Measurements from ENCODE around the gene PSKH1.
"Not testable (repeated sequence)": the region's sequence is repeated elsewhere in the genome, so short reads cannot be mapped to it uniquely, and the experiment has no call there.

PSKH1 gene

DNA sequence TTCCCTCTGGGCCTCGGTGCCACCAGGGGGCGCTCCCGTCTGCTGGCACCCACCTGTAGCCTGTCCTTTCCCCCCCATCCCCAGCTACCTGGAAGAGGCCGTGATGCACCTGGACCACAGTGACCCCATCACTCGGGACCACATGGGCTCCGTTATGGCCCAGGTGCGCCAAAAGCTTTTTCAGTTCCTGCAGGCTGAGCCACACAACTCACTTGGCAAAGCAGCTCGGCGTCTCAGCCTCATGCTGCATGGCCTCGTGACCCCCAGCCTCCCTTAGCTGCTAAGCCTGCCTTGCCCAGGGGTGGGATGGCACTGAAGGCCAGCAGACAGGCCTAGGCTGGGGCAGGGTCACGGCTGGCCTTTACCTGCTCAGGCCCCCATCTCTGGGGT lies 9.2 kb upstream of the PSKH1 start:
- DNase-seq, result peak in 9 of 10 donors; percentile 49 to 95 (median 62)
- intact Hi-C loops (cut with DNase I), result loop anchor here (1.0 to 2.0 kb wide), 2 partner anchors 45 to 156 kb away; no protein-coding TSS in a partner anchor

DNA sequence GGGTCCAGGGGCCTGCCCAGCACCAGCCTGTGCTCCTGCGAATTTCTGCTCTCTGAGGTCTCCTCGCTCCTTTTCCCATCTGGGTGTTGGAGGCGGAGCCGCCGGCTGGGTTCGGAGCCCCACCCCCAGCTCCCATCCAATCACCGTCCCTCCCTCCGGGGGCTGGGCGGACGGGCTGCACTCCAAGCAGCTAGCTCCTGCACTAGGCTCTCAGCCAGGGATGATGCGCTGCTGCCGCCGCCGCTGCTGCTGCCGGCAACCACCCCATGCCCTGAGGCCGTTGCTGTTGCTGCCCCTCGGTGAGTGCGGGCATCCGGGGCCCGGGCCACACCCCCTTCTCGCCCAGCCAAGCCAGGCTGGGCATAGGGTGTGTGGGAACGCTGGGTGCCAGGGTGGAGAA lies 8.4 kb upstream of the PSKH1 start, which contains the start of gene NRN1L:
TSS of gene NRN1L (plus strand) at position 202 of the 400 bp plus-strand sequence. CDS start at position 221, 19 bp downstream.
- DNase-seq, result peak; percentile 87 to 99 (median 95)
- intact Hi-C loops (cut with DNase I), result no loop called here

DNA sequence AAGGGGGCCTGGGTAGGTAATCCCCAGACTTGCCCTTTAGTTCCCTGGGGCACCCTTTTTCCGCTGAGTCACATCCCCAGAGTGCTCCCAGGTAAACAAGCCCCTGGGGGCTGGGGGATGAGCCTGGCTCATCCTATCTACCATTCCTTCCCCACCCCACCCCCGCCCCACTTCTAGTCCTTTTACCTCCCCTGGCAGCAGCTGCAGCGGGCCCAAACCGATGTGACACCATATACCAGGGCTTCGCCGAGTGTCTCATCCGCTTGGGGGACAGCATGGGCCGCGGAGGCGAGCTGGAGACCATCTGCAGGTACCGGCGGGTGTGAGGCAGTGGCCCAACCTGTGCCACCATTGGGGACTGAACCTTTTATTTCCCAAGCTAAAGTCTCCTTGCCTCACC lies 7.5 kb upstream of the PSKH1 start:
- intact Hi-C loops (cut with DNase I), result no loop called here
- peak in 2 of 10 donors; percentile 51 to 82 for DNase-seq

DNA sequence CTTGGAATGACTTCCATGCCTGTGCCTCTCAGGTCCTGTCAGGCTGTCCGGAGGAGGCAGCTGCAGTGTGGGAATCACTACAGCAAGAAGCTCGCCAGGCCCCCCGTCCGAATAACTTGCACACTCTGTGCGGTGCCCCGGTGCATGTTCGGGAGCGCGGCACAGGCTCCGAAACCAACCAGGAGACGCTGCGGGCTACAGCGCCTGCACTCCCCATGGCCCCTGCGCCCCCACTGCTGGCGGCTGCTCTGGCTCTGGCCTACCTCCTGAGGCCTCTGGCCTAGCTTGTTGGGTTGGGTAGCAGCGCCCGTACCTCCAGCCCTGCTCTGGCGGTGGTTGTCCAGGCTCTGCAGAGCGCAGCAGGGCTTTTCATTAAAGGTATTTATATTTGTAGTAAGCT lies 7.1 kb upstream of the PSKH1 start:
- intact Hi-C loops (cut with DNase I), result no loop called here
- peak in 1 of 10 donors; percentile 80 for DNase-seq

DNA sequence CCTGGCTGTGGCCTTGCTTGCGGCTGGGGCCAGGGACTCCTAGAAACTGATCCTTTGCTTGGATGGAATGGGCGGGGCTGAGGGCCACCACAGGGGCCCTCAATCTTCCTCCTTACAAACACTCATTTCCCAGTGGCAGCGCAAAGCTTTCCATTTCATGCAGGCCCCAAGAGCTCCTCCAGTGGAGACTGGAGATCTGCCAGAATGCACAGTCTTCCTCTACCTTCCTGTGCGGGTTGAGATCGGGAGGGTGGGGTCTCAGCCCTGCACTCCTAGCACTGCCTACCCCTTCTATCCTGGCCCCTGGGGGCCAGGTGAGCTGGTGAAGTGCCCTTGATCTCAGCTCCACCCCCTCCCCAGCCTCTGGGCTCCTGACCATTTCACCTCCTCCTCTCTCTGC lies 6.7 kb upstream of the PSKH1 start:
- DNase-seq, result no peak
- intact Hi-C loops (cut with DNase I), result no loop called here

DNA sequence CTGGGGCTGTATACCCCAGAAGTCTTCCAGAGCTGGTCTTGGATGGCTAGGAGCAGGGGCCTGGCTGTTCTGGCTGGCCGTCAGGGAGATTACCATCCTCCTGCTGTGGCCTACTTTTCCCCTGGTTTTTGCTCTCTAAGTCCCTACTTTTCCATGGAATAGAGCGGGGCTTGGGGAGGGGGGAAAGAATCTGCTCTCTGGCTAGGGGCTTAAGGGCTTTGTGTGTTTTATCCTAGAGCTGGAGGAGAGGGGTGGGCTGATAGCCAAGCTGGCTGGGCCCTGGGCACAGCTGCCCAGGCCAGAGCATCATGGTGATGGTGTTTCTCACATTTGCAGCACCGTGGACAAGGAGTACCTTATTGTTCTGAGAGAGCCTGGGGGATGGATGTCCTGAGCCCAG lies 4.7 kb upstream of the PSKH1 start:
- intact Hi-C loops (cut with DNase I), result no loop called here
- no peak for DNase-seq

DNA sequence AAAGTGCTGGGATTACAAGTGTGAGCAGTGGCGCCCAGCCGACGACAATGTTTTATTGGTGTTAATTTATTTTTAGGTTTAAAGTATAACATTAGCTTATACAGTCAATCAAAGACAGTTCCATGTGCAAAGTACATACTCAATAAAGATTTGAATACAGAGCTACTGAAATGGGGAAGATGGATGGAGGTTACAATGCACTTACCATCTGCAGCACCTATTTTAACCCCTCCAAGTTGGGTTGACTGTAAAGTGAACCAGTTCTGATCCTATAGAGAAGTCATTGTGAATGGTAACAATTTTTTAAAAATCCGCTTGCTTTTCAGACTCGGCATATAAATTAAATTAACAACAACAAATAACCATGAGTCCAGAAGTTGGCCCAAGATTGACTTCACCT lies 679 bp upstream of the PSKH1 start:
- intact Hi-C loops (cut with DNase I), result loop anchor here (10.0 kb wide), 1 partner anchor 48 kb away; the partner anchor contains the start of genes CENPT, NUTF2 and THAP11

DNA sequence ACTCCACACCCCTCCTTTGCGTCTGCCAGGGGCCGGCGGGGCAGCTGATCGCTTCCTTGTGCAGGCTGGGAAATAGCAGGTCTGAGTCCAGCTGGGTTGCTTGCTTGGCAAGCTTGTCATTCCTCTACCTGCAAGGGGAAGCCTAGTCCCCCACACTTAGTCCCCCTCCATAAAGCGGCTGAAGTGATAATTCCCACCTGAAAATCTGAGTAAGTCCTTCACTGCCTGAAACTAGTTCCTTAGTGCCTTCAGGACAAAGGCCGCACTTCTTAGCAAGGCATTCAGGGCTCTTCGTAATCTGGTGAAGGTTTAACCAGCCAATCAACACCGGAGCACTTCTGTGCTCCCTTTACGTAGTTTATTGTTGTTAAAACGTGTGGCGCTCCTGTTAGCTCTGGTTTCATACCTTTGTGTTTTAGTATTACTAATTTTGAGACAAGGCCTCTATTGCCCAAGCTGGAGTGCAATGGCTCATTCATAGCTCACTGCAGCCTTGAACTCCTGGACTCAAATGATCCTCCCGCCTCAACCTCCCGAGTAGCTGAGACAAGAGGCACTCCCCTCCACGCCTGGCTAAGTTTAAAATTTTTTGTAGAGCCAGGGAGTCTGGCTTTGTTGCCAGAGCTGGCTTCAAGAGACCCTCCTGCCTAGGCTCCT lies 817 bp downstream of the PSKH1 start:
- peak in 1 of 10 donors; percentile 79 for DNase-seq
- intact Hi-C loops (cut with DNase I), result loop anchor here (10.0 kb wide), 1 partner anchor 49 kb away; the partner anchor contains the start of genes CENPT, NUTF2 and THAP11

More for the DNA sequence above, 679 bp upstream of the PSKH1 start:
- peak in 1 of 10 donors; percentile 34 for DNase-seq

DNA sequence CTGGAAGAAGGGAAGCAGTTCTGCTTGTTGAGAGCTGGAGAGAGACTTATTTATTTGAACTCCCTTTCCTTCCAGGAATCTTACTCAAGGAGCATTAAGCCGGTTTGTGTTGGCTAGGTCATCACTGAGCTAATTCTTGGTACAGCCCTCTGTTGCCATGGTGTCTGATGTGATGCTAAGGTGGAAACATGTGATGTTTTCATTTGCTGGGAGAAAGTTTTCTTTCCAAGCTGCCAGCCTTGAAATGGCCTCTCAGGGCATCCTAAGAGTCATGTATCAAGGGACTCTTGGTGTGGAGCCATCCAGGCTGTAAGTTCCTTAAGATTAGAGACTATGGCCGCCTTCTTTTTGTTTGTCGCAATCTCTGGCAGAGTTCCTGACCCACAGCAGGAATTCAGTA lies 4.2 kb downstream of the PSKH1 start:
- no peak for DNase-seq
- intact Hi-C loops (cut with DNase I), result loop anchor here (10.0 kb wide), 1 partner anchor 52 kb away; the partner anchor contains the start of genes CENPT, NUTF2 and THAP11

DNA sequence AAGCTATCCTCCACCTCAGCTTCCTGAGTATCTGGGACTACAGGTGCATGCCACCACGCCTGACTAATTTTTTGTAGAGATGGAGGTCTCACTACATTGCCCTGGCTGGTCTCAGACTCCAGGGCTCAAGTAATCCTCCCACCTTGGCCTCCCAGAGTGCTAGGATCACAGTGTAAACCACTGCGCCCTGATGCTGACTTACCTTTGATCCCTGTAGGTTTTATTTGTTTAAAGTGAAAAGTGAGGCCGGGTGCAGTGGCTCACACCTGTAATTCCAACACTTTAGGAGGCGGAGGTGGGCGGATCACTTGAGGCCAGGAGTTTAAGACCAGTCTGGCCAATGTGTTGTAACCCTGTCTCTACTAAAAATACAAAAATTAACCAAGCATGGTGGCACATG lies 8.7 kb downstream of the PSKH1 start:
- intact Hi-C loops (cut with DNase I), result no loop called here
- peak in 1 of 10 donors; percentile 14 for DNase-seq

DNA sequence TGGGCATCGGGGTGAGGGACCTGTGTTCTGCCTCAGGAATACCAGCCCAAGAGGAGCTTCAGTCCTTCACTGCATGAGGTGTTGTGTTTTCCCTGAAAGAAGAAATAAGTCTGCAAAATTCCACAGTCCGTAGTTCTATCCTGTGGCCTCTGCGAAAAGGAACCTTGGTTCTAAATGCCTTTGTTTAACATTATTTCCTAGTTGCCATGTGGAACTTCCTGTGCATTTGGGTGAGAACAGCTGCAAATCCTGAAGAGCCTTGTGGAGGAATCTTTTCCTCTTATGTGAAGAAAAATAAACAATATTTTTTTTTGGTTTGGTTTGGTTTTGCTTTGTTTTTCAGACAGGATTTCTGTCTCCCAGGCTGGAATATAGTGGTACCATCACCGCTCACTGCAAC lies 9.8 kb downstream of the PSKH1 start:
- DNase-seq, result no peak
- intact Hi-C loops (cut with DNase I), result no loop called here

DNA sequence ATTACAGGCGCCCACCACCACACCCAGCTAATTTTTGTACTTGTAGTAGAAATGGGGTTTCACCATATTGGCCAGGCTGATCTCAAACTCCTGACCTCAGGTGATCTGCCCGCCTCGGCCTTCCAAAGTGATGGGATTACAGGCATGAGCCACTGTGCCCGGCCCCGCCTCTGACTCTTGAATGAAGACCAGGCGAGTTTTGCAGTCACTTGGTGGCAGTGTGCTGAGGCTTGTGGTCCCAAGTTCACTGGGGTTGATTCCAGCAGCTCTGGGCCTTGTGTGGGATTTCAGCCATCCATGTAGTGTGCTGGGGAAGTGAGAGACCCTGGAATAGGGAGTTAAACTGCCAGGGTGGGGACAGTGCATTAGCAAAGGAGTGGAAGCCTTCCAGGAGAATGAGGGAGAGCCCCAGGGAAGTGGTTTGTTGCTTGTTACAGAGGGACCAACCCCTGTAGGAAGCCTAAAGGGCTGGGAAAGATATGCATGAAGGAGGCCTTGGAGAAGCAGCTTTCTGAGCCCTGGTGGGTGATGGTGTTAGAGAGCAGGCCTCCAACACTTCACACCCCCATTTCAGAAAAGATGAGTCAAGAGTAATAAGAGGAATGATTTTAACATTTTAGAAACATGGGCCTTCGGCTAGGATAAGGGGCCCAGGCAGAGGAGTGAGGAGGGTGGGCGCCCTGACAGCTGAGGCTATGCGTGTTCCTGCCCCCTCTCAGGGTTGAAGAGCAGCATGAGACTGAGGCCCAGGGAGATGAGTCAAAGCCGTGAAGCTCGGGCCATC lies 14.5 kb downstream of the PSKH1 start:
- intact Hi-C loops (cut with DNase I), result no loop called here
- DNase-seq, result peak in 1 of 10 donors; percentile 56

DNA sequence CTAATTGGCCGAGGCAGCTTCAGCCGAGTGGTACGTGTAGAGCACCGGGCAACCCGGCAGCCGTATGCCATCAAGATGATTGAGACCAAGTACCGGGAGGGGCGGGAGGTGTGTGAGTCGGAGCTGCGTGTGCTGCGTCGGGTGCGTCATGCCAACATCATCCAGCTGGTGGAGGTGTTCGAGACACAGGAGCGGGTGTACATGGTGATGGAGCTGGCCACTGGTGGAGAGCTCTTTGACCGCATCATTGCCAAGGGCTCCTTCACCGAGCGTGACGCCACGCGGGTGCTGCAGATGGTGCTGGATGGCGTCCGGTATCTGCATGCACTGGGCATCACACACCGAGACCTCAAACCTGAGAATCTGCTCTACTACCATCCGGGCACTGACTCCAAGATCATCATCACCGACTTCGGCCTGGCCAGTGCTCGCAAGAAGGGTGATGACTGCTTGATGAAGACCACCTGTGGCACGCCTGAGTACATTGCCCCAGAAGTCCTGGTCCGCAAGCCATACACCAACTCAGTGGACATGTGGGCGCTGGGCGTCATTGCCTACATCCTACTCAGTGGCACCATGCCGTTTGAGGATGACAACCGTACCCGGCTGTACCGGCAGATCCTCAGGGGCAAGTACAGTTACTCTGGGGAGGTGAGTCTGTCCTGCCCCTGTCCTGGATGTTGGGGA lies 16.1 kb downstream of the PSKH1 start:
- intact Hi-C loops (cut with DNase I), result no loop called here
- peak in 1 of 10 donors; percentile 69 for DNase-seq

DNA sequence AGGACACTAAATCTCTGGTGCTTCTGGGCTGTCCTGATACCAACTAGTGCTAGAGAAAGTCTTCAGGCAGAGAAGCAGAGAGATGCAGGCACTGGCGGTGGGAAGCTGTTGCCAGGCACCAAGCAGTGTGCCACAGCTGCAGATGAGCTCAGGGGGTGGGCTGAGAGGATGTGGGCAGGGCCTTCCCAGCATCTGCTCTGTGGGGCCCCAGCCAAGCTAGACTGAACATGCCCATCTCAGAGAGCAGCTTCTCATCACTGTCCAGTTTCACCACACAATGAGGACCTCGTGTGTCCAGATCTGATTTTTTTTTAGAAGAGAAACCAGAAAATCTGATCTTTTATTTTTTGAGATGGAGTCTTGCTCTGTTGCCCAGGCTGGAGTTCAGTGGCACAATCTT lies 17.1 kb downstream of the PSKH1 start:
- intact Hi-C loops (cut with DNase I), result no loop called here
- peak; percentile 76 to 99 (median 87) for DNase-seq

DNA sequence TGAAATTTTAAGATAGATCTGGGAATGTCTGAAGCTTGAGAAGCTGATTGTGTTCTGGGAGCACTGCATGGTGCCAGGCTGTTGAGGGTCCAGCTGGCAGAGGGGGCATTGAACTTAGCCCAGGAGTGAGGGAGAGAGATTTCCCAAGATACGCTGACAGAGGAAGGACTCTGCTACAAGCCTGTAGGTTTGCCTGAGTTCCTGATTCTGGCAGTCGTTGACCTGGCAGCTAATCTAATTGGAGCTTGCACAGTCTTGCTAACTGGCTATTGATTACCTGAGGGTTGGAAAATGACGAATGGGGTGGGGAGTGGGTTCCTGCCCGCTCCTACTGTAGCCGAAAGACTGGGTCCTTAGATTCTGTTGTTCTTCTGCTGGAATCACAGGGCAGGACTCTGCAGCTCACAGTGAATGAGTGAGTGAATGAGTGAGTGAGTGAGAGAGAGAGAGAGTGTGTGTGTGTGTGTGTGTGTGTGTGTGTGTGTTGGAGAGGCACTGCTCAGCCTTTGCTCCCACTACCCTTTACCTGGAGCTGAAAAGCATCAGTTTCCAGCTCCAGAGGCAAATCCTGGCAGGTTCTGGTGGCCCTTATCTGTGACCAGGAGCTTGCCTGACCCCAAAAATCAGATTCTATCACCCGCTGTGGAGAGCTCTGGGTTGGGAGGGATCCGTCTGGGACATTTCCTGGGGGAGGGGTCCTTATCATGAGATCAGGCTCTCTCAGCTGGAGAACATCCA lies 21.9 kb downstream of the PSKH1 start:
- no peak for DNase-seq
- intact Hi-C loops (cut with DNase I), result no loop called here

DNA sequence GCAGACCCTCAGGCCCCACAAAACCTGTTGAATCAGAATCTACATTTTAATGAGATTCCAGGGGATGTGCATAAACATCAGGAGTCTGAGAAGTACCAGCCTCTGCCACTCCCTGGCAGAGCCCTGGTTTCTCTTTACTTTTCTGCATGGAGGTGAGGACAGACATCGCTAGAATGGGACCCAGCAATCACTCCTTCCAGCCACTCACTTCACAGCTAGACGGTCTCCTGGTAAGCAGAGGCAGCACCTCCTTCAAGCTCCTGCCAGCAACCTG lies 22.4 kb downstream of the PSKH1 start:
- intact Hi-C loops (cut with DNase I); DNase-seq: not testable (repeated sequence)

DNA sequence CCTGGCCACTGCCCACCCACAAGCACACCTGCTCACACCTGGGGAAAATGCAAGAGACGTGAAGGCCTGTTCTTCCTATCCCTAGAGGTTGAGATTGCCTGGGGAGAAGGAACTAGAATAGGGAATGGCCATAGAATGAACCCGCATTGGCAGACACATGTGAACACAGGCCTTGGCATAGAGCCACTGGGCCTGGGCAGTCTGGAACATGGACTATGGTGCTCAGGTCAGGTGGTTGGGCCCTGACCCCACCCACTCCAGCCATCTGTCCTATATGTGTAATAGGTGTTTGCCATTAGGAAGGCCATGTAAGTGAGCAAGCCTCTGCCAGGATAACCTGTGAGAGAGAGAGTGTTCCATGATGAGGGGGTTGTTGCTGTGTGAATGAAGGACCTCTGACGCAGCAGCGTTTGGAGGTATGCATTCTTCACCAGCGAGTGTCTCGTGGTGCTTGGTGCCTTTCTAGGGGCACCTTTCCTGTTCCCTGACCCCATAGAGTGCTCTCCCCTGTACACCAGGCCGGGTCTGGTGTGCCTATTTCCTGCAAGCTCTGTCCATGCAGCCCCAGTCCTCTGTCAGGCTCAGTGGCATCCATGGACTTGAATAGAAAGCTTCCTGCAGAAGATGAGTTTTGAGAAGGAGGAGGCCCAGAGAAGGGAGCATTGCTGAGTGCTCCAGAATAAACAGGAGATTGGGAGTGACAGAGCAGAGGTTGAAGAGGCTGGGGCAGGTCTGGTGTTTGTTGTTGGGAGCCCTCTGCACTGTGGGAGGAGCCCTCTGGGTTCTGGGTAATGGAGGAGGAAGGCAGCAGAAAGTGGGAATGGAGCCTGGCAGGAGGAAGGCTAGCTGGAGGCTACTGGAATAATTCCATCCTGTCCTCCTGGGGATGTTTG lies 23.0 kb downstream of the PSKH1 start:
- intact Hi-C loops (cut with DNase I), result no loop called here
- DNase-seq, result peak in 1 of 10 donors; percentile 59

DNA sequence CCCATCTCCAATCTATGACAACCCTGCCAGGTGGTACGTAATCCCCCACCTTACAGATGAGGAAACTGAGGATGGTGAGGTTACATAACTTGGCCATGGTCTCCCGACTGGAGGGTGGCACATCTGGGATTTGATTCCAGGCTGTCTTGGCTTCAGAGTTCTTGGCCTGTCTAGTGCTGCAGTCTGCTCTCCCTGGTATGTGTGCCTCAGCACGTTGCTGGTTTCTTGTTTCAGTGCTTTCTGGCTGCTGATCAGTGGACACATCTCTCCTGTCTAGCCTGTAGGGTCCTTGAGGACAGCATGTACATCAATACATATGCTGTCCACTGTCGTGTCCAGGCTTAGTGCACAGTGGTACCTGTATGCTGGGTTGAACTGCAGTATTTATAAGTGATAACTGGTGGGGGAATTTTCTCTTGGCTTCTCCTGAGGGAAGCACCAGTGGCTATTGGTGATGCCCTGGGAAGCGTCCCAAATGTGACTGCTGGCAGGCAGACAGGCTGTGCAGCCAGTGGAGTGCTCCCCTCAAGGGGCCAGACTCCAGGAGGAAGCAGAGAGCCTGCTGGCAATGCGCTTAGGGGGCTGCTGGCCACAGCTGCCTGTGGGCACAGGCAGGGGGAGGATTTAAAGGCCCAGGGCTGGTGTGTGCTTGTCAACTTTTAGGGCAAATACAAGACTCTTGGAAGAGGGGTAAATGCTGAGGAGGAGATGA lies 24.2 kb downstream of the PSKH1 start:
- intact Hi-C loops (cut with DNase I), result no loop called here
- DNase-seq, result peak in 9 of 10 donors; percentile 49 to 94 (median 63)

DNA sequence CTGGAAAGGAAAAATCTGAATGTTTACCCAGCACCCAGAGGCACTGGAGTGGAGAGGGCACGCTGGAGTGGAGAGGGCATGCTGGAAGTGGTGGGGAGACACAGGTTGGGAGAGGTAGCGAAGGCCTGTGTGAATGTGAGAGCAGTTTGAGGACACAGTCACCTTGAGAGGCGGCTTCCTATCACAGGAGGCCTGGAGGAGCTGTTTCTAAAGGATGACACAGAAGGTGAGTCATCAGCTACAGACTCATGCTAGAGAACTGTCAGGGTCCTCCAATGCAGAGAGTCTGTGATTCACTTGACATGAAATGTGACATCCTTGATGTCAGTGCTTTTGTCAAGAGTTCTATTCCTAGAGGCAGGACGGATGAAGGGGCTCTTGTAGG lies 24.8 kb downstream of the PSKH1 start:
- intact Hi-C loops (cut with DNase I), result no loop called here
- DNase-seq, result peak in 3 of 10 donors; percentile 47 to 78 (median 61)
